Heart right ventricle (tissue), 16 donors: ENCODE results near the gene C11orf65. TPM values are rescaled to one million over a fixed set of nuclear protein-coding genes. Genes with fewer than 3 reads are reported as not detected.

ENCODE experiments used
- ATAC-seq, 8 donors: fragments of 200-7000 bp; cut with Tn5 transposase; one replicate each; pipeline ENCODE4 v1.9.1; 2020; ENCODE audit warnings: mild to moderate bottlenecking in 8 of 8, moderate library complexity in 8 of 8, moderate number of reproducible peaks in 1 of 8
- DNase-seq, 2 donors: peaks; one replicate each; pipeline ENCODE4 v3.0.0-alpha.2; 2020
- H3K27ac ChIP-seq, 10 donors: fragments of 200-600 bp; sonication (generic) in 2 of 10; one replicate each; pipeline versions ENCODE4 v1.5.0 to v1.8.0; 2020 to 2022; ENCODE audit warnings: mild to moderate bottlenecking in 3 of 10
- H3K27me3 ChIP-seq, 7 donors: fragments of 200-600 bp; one replicate each; pipeline ENCODE4 v1.8.0; 2021 to 2022; ENCODE audit warnings: mild to moderate bottlenecking in 2 of 7
- H3K36me3 ChIP-seq, 9 donors: fragments of 200-600 bp; sonication (generic) in 1 of 9; one replicate each; pipeline versions ENCODE4 v1.5.0 to v1.8.0; 2020 to 2022; ENCODE audit warnings: mild to moderate bottlenecking in 2 of 9
- H3K4me1 ChIP-seq, 9 donors: fragments of 200-600 bp; sonication (generic) in 1 of 9; one replicate each; pipeline versions ENCODE4 v1.5.0 to v1.8.0; 2020 to 2022; ENCODE audit warnings: mild to moderate bottlenecking in 4 of 9
- H3K4me3 ChIP-seq, 10 donors: fragments of 200-600 bp; sonication (generic) in 2 of 10; one replicate each; pipeline versions ENCODE4 v1.5.0 to v1.8.0; 2020 to 2022; ENCODE audit warnings: mild to moderate bottlenecking in 7 of 10, moderate library complexity in 2 of 10
- H3K9me3 ChIP-seq, 11 donors: fragments of 200-600 bp in 10 of 11; sonication (generic) in 2 of 11; one replicate each; pipeline versions ENCODE4 v1.5.0 to v1.8.0; 2013 to 2022; ENCODE audit warnings: mild to moderate bottlenecking in 2 of 11, control low read depth in 1 of 11, moderate library complexity in 1 of 11
- WGBS, 2 donors: extraction: QIAGEN DNeasy Blood & Tissue Kit; methylation state at CpG; one replicate each; pipeline ENCODE4 v1.1.7; 2013; ENCODE audit warnings: inconsistent platforms in 1 of 2; 5-methylcytosine and 5-hydroxymethylcytosine counted together
- intact Hi-C, 10 donors: fragments of 100-400 bp; cut with DNase I; formaldehyde crosslinking; loops; one replicate each; pipeline versions ENCODE4 v1.11.1 to v1.14.2; 2022
- polyA plus RNA-seq, 2 donors: library from polyadenylated mRNA; stranded (reverse); fragments of 200-250 nt; gene quantifications; one replicate each; pipeline ENCODE4 v1.2.3, GENCODE V29; 2013
- total RNA-seq, 10 donors: library from RNA; stranded (reverse); fragmentation: NEBNext Ultra II Directional in 3 of 10; extraction: Animal tissue kit (Norgen Biotek cat#: 25700) in 3 of 10; gene quantifications; one replicate each; pipeline versions ENCODE4 v1.2.1 to v1.2.4, GENCODE V29; 2021 to 2023
- TF ChIP-seq, protein P1 (sequence below), 9 donors: fragments of 200-600 bp; sonication (generic) in 2 of 9; IDR thresholded peaks; one replicate each; pipeline versions ENCODE4 v1.5.0 to v1.8.0; 2021 to 2022; ENCODE audit warnings: antibody characterized with exemption in 9 of 9, mild to moderate bottlenecking in 5 of 9, moderate library complexity in 1 of 9
- donor health status: Arrhythmogenic right ventricular cardiomyopathy.
- donor health status: ischemic (EF 13 %, LVEDD 7.1; RV severe dilation, severe dysfunction).
- donor health status: healthy with polysubstance abuse.
- donor health status: DM: no; HTN: yes; CAD: no.
- donor health status: DM: no; HTN: no; CAD: no.
- donor health status: ischemic (EF 25% LVEDD 6.9; RV normal size, moderate dysfunction).
- donor health status: ischemic (EF 25% LVEDD 5.7; RV mildly dilated, moderate dysfunction).
- donor health status: healthy.
- donor health status: DM: yes; HTN: yes; CAD: no.
- donor health status: Ischemic cardiomyopathy.
- donor health status: ischemic (EF 35%, LVEDD 5.7; RV mildly dilated, moderate dysfunction).
- donor health status: nonischemic (EF 11% LVEDD 7.7; RV severe dilation, severe dysfunction).
- donor health status: DM: yes; HTN: yes; CAD: no.
- donor health status: PGD.
- donor health status: ischemic (EF 29% LVEDD 5.4; RV normal size, mild dysfunction).
- donor health status: nonischemic (EF 23%, LVEDD 6.1; RV moderate dilation, normal function).

Gene C11orf65
- total and polyA plus RNA-seq, 12 donors, result 0.16 to 1.6 (median 1.1) TPM; not detected in 1

DNA sequence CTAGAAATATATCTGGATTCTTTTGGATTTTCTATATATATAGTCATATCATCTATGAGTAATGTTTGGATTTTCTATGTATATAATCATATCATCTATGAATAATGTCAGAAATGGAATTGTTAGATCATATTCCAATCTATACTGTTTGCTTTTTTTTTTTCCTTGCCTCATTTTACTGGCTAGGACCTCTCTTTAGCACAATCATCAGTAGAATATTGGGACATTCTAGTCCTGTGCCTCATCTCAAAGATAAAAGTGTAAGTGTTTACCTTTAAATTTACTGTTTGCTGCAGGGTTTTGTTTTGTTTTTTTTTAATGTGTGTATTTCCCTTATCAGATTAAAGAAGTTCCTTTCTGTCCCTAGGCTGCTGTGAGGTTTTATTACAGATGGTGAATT lies 97.0 kb downstream of the C11orf65 start:
- ATAC-seq, result no peak

DNA sequence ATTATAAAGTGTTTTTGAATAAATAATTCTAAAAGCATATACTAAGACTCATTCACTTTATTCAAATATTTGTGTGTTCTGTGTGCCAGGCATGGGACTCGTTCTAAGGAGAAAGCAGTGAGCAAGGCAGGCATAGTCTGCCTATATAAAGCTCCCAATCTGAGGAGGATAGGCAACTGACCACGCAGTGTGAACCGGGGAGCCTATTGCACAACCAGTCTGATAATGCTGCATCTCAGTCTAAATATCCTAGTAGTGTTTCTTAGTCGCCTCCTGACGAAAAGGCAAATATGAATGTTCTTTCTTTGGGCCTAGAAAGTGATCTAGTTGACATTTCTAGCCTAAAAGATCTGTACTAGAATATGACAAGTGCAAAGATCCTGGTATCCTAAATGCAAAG lies 98.3 kb downstream of the C11orf65 start:
- Histone ChIP-seq H3K36me3 (peaks cover 0 to 59% (median 22%) of the 10 kb centered on the region in 9 donors), H3K4me1 (no peaks in the 10 kb centered on the region), H3K4me3 (no peak overlapping the region), H3K9me3 (peaks cover 0 to 9% (median 0%) of the 10 kb centered on the region in 11 donors), H3K27ac (no peak overlapping the region), H3K27me3 (no peaks in the 10 kb centered on the region)
- TF ChIP-seq, protein P1, sequence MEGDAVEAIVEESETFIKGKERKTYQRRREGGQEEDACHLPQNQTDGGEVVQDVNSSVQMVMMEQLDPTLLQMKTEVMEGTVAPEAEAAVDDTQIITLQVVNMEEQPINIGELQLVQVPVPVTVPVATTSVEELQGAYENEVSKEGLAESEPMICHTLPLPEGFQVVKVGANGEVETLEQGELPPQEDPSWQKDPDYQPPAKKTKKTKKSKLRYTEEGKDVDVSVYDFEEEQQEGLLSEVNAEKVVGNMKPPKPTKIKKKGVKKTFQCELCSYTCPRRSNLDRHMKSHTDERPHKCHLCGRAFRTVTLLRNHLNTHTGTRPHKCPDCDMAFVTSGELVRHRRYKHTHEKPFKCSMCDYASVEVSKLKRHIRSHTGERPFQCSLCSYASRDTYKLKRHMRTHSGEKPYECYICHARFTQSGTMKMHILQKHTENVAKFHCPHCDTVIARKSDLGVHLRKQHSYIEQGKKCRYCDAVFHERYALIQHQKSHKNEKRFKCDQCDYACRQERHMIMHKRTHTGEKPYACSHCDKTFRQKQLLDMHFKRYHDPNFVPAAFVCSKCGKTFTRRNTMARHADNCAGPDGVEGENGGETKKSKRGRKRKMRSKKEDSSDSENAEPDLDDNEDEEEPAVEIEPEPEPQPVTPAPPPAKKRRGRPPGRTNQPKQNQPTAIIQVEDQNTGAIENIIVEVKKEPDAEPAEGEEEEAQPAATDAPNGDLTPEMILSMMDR (IDR thresholded peaks at IDR 0.05), result no peak
- intact Hi-C loops, result no loop called here
- ATAC-seq (no peak), DNase-seq (no peak)
- 65 to 94% methylated on average over 5 of the region's 5 CpGs for WGBS, 2 donors

More for the DNA sequence above, 97.0 kb downstream of the C11orf65 start:
- H3K4me1 ChIP-seq, result no peaks in the 10 kb centered on the region
- no peak for DNase-seq
- TF ChIP-seq, protein P1 (IDR thresholded peaks at IDR 0.05), result no peak
- no peak overlapping the region for H3K4me3 ChIP-seq
- peaks cover 0 to 12% (median 0%) of the 10 kb centered on the region in 11 donors for H3K9me3 ChIP-seq
- no peaks in the 10 kb centered on the region for H3K27me3 ChIP-seq
- intact Hi-C loops, result no loop called here
- peaks cover 0 to 46% (median 16%) of the 10 kb centered on the region in 9 donors for H3K36me3 ChIP-seq
- no peak overlapping the region for H3K27ac ChIP-seq

DNA sequence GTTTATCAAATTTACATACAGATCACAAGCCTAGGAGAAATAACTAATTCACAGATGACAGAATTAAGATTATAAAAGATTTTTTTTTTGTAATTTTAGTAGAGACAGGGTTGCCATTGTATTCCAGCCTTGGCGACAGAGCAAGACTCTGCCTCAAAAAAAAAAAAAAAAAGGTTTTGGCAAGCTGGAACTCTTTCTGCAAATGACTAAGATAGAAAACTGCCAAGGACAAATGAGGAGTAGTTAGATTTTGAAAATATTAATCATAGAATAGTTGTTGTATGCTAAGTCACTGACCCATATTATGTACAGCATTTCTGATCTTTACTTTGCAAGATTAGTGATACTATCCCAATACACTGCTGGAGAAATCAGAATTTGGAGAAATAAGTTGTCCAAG lies 99.2 kb downstream of the C11orf65 start:
- H3K4me3 ChIP-seq, result no peak overlapping the region
- H3K36me3 ChIP-seq, result peaks cover 0 to 65% (median 22%) of the 10 kb centered on the region in 9 donors
- DNase-seq (no peak), ATAC-seq (no peak)
- H3K27ac ChIP-seq, result no peak overlapping the region
- no peaks in the 10 kb centered on the region for H3K9me3 ChIP-seq
- H3K4me1 ChIP-seq, result no peaks in the 10 kb centered on the region
- WGBS, 2 donors, result 56 to 69% methylated on average over 1 of the region's 1 CpG
- TF ChIP-seq, protein P1 (IDR thresholded peaks at IDR 0.05), result no peak
- no peaks in the 10 kb centered on the region for H3K27me3 ChIP-seq
- intact Hi-C loops, result no loop called here

DNA sequence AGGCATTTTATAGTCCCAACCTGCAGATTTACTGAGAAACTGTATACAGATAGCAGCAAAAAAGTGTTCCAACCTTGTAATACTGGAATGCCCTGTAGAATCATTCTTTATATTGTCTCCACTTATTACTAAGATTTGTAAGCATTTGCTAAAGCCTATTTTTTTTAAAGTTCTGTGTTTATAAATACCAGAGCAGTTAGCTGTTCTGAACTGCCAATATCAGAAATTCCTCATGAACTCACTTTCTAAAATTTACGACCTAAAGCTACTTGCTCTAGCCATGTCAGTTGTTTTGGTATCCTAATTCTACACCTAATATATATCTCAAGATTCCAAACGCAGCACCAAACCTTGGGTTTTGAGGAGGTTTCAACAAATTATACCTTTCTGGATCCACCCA lies 103.2 kb downstream of the C11orf65 start:
- Histone ChIP-seq H3K27me3 (no peaks in the 10 kb centered on the region), H3K36me3 (peaks cover 0 to 47% (median 15%) of the 10 kb centered on the region in 9 donors), H3K4me3 (no peak overlapping the region), H3K9me3 (no peaks in the 10 kb centered on the region), H3K27ac (no peak overlapping the region), H3K4me1 (no peaks in the 10 kb centered on the region)
- no peak for ATAC-seq
- TF ChIP-seq, protein P1 (IDR thresholded peaks at IDR 0.05), result no peak
- WGBS, 2 donors, result 95 to 97% methylated on average over 2 of the region's 2 CpGs
- intact Hi-C loops, result no loop called here
- DNase-seq, result no peak
